H9 (cell line): ENCODE data around the gene SNTG2. TPM values are rescaled to one million over a fixed set of nuclear protein-coding genes. Genes with fewer than 3 reads are reported as not detected.

Source experiments
- DNase-seq: peaks from one replicate; pipeline ENCODE4 v3.0.0-alpha.2; 2017
- H2AFZ ChIP-seq: one replicate; pipeline ENCODE4 v1.6.1; 2013; ENCODE audit warnings: mild to moderate bottlenecking, low read length, control low read depth, moderate library complexity
- H2AK5ac ChIP-seq: 2 replicates; pipeline ENCODE4 v1.6.1; 2013; ENCODE audit warnings: low read length, control low read depth, mixed read lengths; ENCODE audit not compliant: insufficient read length
- H2BK120ac ChIP-seq: one replicate; pipeline ENCODE4 v1.6.1; 2013; ENCODE audit warnings: low read depth, mild to moderate bottlenecking, low read length, control low read depth, inconsistent platforms; ENCODE audit not compliant: poor library complexity, severe bottlenecking
- H2BK12ac ChIP-seq: 2 replicates; pipeline ENCODE4 v1.6.1; 2013; ENCODE audit warnings: low read length, control low read depth, mixed read lengths, low read depth; ENCODE audit not compliant: insufficient read length
- H2BK15ac ChIP-seq: 2 replicates; pipeline ENCODE4 v1.6.1; 2013; ENCODE audit warnings: low read depth, low read length, control low read depth
- H2BK20ac ChIP-seq: one replicate; pipeline ENCODE4 v1.6.1; 2013; ENCODE audit warnings: low read depth, mild to moderate bottlenecking, low read length, control low read depth, inconsistent platforms; ENCODE audit not compliant: poor library complexity, severe bottlenecking
- H2BK5ac ChIP-seq: 2 replicates; pipeline ENCODE4 v1.6.1; 2013; ENCODE audit warnings: low read length, control low read depth, mixed read lengths; ENCODE audit not compliant: insufficient read length
- H3K14ac ChIP-seq: 2 replicates; pipeline ENCODE4 v1.6.1; 2013; ENCODE audit warnings: low read length, control low read depth; ENCODE audit not compliant: insufficient read depth
- H3K18ac ChIP-seq: 2 replicates; pipeline ENCODE4 v1.6.1; 2013; ENCODE audit warnings: low read depth, mild to moderate bottlenecking, mixed read lengths, low read length, control low read depth; ENCODE audit not compliant: insufficient read length
- H3K23ac ChIP-seq: 2 replicates; pipeline ENCODE4 v1.6.1; 2013; ENCODE audit warnings: low read length, control low read depth, mixed read lengths, low read depth; ENCODE audit not compliant: insufficient read length
- H3K23me2 ChIP-seq: 2 replicates; pipeline ENCODE4 v1.6.1; 2013; ENCODE audit warnings: low read depth, mild to moderate bottlenecking, mixed read lengths, low read length, control low read depth; ENCODE audit not compliant: insufficient read length, poor library complexity, severe bottlenecking
- H3K27ac ChIP-seq: 2 replicates; pipeline ENCODE4 v1.5.1; 2013; ENCODE audit warnings: low read length, control low read depth, mixed read lengths, low read depth; ENCODE audit not compliant: insufficient read length
- H3K27me3 ChIP-seq: 2 replicates; pipeline ENCODE4 v1.6.1; 2013; ENCODE audit warnings: low read length, control low read depth, inconsistent platforms; ENCODE audit not compliant: insufficient read depth
- H3K4ac ChIP-seq: 2 replicates; pipeline ENCODE4 v1.6.1; 2013; ENCODE audit warnings: low read depth, mild to moderate bottlenecking, control low read depth, inconsistent platforms, low read length, moderate library complexity
- H3K4me1 ChIP-seq: 2 replicates; pipeline ENCODE4 v1.6.1; 2013; ENCODE audit warnings: low read length, control low read depth, inconsistent platforms; ENCODE audit not compliant: insufficient read depth
- H3K4me2 ChIP-seq: 2 replicates; pipeline ENCODE4 v1.6.1; 2013; ENCODE audit warnings: low read length, control low read depth, mixed read lengths; ENCODE audit not compliant: insufficient read length, insufficient read depth
- H3K56ac ChIP-seq: 2 replicates; pipeline ENCODE4 v1.6.1; 2013; ENCODE audit warnings: low read depth, mild to moderate bottlenecking, mixed read lengths, low read length, control low read depth; ENCODE audit not compliant: insufficient read length
- H3K79me1 ChIP-seq: 2 replicates; pipeline ENCODE4 v1.6.1; 2013; ENCODE audit warnings: low read depth, mild to moderate bottlenecking, moderate library complexity, low read length, control low read depth, inconsistent platforms; ENCODE audit not compliant: insufficient read depth, poor library complexity, severe bottlenecking
- H3K79me2 ChIP-seq: 2 replicates; pipeline ENCODE4 v1.6.1; 2013; ENCODE audit warnings: low read length, control low read depth, inconsistent platforms; ENCODE audit not compliant: insufficient read depth
- H3K9ac ChIP-seq: 2 replicates; pipeline ENCODE4 v1.6.1; 2013; ENCODE audit warnings: low read length, control low read depth, mixed read lengths; ENCODE audit not compliant: insufficient read length; ENCODE audit errors: extremely low read depth
- H3K9me3 ChIP-seq: one replicate; pipeline ENCODE4 v1.6.1; 2013; ENCODE audit warnings: low read depth, low read length, inconsistent platforms; ENCODE audit not compliant: control insufficient read depth
- H3T11ph ChIP-seq: one replicate; pipeline ENCODE4 v1.6.1; 2013; ENCODE audit warnings: mild to moderate bottlenecking, low read length, control low read depth, inconsistent platforms
- H4K20me1 ChIP-seq: one replicate; pipeline ENCODE4 v1.6.1; 2013; ENCODE audit not compliant: control insufficient read depth, insufficient read length, insufficient read depth
- H4K5ac ChIP-seq: 2 replicates; pipeline ENCODE4 v1.6.1; 2013; ENCODE audit warnings: low read depth, mild to moderate bottlenecking, mixed read lengths, low read length, control low read depth; ENCODE audit not compliant: insufficient read length
- H4K8ac ChIP-seq: replicated peaks from 2 replicates; pipeline ENCODE4 v1.6.1; 2013; ENCODE audit warnings: low read length, control low read depth, mixed read lengths, low read depth; ENCODE audit not compliant: insufficient read length
- H4K91ac ChIP-seq: 2 replicates; pipeline ENCODE4 v1.6.1; 2013; ENCODE audit warnings: low read depth, mild to moderate bottlenecking, moderate library complexity, mixed read lengths, low read length, control low read depth; ENCODE audit not compliant: insufficient read length
- H3K27ac Mint-ChIP-seq, 3 experiments: 2 replicates in 2 of 3; 3 replicates in 1 of 3; pipeline ENCODE4 v1.8.0; 2020 to 2021; ENCODE audit warnings: mixed read lengths in 3 of 3, mild to moderate bottlenecking in 1 of 3, moderate library complexity in 1 of 3
- H3K27me3 Mint-ChIP-seq: 2 replicates; pipeline ENCODE4 v1.8.0; 2021; ENCODE audit warnings: low read depth, mild to moderate bottlenecking, moderate library complexity, mixed read lengths
- H3K36me3 Mint-ChIP-seq, 3 experiments: 2 replicates in 2 of 3; 3 replicates in 1 of 3; pipeline ENCODE4 v1.8.0; 2020 to 2021; ENCODE audit warnings: low read depth in 3 of 3, mixed read lengths in 3 of 3; ENCODE audit not compliant: insufficient read depth in 1 of 3
- H3K4me1 Mint-ChIP-seq, 2 experiments: 2 replicates each; pipeline ENCODE4 v1.8.0; 2020; ENCODE audit warnings: mixed read lengths in 2 of 2
- H3K4me3 Mint-ChIP-seq, 2 experiments: 2 replicates in 1 of 2; 3 replicates in 1 of 2; pipeline ENCODE4 v1.8.0; 2020 to 2021; ENCODE audit warnings: mild to moderate bottlenecking in 2 of 2, mixed read lengths in 2 of 2, moderate library complexity in 1 of 2
- H3K9me3 Mint-ChIP-seq, 2 experiments: 2 replicates in 1 of 2; 3 replicates in 1 of 2; pipeline ENCODE4 v1.8.0; 2020; ENCODE audit warnings: mild to moderate bottlenecking in 2 of 2, mixed read lengths in 2 of 2, moderate library complexity in 1 of 2
- WGBS: extraction: QIAGEN DNeasy Blood & Tissue Kit; methylation state at CpG from one replicate; pipeline ENCODE4 v1.1.7; 2013; ENCODE audit warnings: missing lambda C conversion rate, low lambda C conversion rate, mixed read lengths; ENCODE audit not compliant: insufficient read length; ENCODE audit errors: extremely low coverage; 5-methylcytosine and 5-hydroxymethylcytosine counted together
- total RNA-seq: library from RNA; stranded (reverse); gene quantifications from 2 replicates; pipeline ENCODE4 v1.2.1, GENCODE V29; 2021
- TF ChIP-seq, protein P1 (sequence below): fragments of 200-600 bp; sonication (generic); conservative IDR thresholded peaks from 3 replicates; pipeline ENCODE4 v1.8.0; 2021; ENCODE audit warnings: antibody characterized with exemption, mild to moderate bottlenecking

Gene SNTG2
- total RNA-seq, 1 experiment from 2014 or later: 13.2 TPM

- no peak overlapping the region for H4K8ac ChIP-seq
- no peak overlapping the region for H2AK5ac ChIP-seq
- no peak overlapping the region for H2BK120ac ChIP-seq
- H3K4ac ChIP-seq: no peak overlapping the region
- H2BK5ac ChIP-seq: no peak overlapping the region
- peaks cover 7% of the 10 kb centered on the region for H3K79me2 ChIP-seq
- H3K4me1 ChIP-seq: peaks cover 2% of the 10 kb centered on the region; the same call in 1 of the 2 replicates
- no peak overlapping the region for H3T11ph ChIP-seq
- H2BK20ac ChIP-seq: no peak overlapping the region
- H4K5ac ChIP-seq: no peak overlapping the region
- H3K9ac ChIP-seq: no peak overlapping the region
- no peak overlapping the region for H2AFZ ChIP-seq
- no peak overlapping the region for H3K23ac ChIP-seq
- no peaks in the 10 kb centered on the region for H3K9me3 ChIP-seq
- H3K27me3 ChIP-seq: no peaks in the 10 kb centered on the region
- no peak overlapping the region for H3K56ac ChIP-seq
- no peaks in the 10 kb centered on the region for H4K20me1 ChIP-seq
- no peak overlapping the region for H3K14ac ChIP-seq
- no peak overlapping the region for H3K18ac ChIP-seq
- no CpG with 5 or more reads among the region's 8 CpGs for WGBS
- Mint-ChIP-seq H3K9me3 (no peaks in the 10 kb centered on the region), H3K4me3 (no peak overlapping the region), H3K4me1 (peaks cover 21 to 24% of the 10 kb centered on the region in 2 experiments), H3K27ac (no peak overlapping the region; a peak in 1 of 7 replicates), H3K27me3 (peaks cover 2% of the 10 kb centered on the region), H3K36me3 (peaks cover 0 to 5% (median 0%) of the 10 kb centered on the region in 3 experiments; a peak in 4 of 7 replicates)
- H4K91ac ChIP-seq: no peak overlapping the region
- no peaks in the 10 kb centered on the region for H3K23me2 ChIP-seq
- DNase-seq: no peak
- H3K4me2 ChIP-seq: no peak overlapping the region
- TF ChIP-seq, protein P1, sequence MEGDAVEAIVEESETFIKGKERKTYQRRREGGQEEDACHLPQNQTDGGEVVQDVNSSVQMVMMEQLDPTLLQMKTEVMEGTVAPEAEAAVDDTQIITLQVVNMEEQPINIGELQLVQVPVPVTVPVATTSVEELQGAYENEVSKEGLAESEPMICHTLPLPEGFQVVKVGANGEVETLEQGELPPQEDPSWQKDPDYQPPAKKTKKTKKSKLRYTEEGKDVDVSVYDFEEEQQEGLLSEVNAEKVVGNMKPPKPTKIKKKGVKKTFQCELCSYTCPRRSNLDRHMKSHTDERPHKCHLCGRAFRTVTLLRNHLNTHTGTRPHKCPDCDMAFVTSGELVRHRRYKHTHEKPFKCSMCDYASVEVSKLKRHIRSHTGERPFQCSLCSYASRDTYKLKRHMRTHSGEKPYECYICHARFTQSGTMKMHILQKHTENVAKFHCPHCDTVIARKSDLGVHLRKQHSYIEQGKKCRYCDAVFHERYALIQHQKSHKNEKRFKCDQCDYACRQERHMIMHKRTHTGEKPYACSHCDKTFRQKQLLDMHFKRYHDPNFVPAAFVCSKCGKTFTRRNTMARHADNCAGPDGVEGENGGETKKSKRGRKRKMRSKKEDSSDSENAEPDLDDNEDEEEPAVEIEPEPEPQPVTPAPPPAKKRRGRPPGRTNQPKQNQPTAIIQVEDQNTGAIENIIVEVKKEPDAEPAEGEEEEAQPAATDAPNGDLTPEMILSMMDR: no peak
- no peak overlapping the region for H2BK15ac ChIP-seq
- no peak overlapping the region for H3K27ac ChIP-seq
- H2BK12ac ChIP-seq: no peak overlapping the region
- H3K79me1 ChIP-seq: peaks cover 11% of the 10 kb centered on the region
Observed at GRCh38 chr2:1016500-1016899, 65.9 kb downstream of the SNTG2 start.
